NCI-H524 treated with DMSO at 0.1 percent for 48 hours (cell line): ENCODE results near the gene PCDHAC1.

Source experiments
- DNase-seq: peaks from one replicate; lab custom pipeline; 2025; lab: John Stamatoyannopoulos, UW

Gene PCDHAC1

DNA sequence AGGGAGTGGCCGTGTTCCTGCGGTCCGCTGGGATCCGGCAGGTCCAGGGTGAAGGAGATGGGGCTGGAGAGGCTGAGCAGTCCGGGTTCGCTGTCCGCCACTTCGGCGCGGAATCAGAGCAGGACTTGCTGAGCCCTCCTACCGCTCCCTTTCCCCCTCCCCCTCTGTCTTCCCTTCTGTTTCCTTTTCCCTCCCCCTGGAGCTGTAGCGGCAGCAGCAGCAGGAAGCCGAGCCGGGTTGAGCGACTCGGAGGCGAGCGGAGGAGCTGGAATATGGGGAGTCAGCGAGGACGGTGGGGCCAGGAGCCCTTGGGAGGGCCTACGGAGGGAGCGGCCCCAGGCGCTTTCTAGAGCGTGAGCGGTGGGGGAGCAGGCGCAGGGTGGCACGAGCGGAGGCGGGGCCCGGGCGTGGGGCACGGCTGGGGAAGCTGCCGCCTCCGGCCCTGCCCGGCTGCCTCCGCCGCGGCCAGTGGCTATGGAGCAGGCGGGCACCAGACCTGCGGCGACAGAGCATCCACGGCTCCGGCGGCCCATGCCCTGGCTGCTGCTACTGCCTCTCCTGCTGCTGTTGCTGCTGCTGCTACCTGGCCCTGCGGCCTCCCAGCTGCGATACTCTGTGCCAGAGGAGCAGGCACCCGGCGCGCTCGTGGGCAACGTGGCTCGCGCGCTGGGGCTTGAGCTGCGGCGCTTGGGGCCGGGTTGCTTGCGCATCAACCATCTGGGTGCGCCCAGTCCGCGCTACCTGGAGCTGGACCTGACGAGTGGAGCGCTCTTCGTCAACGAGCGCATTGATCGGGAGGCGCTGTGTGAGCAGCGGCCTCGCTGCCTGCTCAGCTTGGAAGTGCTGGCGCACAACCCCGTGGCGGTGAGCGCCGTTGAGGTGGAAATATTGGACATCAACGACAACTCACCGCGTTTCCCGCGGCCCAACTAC, 40.5 kb downstream of the PCDHAC1 start, which contains the start of gene PCDHAC2:
TSS of gene PCDHAC2 (plus strand) at position 184 of the 933 bp plus-strand sequence. CDS start at position 475, 291 bp downstream.
- DNase-seq: peak; percentile 66

DNA sequence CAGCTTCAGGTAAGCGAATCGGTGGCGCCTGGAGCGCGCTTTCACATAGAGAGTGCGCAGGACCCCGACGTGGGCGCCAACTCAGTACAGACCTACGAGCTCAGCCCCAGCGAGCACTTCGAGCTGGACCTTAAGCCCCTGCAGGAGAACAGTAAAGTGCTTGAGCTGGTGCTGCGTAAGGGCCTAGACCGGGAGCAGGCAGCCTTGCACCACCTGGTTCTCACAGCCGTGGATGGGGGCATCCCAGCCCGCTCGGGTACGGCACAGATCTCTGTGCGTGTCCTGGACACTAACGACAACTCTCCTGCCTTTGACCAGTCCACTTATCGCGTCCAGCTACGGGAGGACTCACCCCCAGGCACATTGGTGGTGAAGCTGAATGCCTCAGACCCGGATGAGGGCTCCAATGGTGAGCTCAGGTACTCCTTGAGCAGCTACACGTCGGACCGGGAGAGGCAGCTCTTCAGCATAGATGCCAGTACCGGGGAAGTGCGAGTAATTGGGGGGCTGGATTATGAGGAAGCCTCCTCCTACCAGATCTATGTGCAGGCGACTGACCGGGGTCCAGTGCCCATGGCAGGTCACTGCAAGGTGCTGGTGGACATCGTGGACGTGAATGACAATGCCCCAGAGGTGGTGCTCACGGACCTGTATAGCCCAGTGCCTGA, 41.3 kb downstream of the PCDHAC1 start:
- no peak for DNase-seq

DNA sequence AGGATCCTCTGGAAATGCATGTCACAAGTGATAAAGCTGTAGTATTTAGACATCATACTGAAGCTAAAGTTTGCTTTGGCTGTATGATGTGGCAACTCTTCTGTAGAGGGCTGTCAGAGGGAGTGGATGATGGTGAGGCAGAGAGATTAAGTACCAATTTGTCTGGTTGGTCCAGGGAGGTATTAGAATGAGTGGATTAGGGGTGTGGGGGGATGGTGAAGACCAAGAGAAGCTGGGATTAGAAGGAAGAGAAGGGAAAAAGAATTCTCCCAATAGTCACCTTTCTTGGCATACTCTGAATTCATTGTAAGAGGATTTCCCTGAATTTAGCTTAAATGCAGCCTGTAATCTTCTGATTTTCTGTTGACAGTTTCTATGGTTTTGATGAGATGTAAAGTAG, 43.8 kb downstream of the PCDHAC1 start:
- no peak for DNase-seq

DNA sequence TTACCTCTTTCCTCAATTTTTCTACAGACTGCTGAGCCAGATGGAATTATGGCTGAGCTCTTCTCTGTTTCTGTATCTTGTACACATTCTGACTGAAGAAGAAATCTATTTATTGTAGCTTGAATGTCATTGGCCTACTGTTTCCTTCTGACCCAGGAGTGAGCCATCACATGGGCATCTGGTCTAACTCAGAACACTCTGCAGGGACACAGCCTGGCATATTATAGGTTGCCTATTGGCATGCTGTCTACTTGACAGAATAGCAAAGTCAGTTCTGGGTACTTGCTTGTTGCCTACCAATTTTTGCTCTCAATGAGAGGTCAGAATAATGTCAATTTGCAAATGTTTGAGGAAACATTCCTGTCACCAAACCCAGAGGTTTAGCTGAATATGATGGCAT, 47.5 kb downstream of the PCDHAC1 start:
- DNase-seq: no peak

DNA sequence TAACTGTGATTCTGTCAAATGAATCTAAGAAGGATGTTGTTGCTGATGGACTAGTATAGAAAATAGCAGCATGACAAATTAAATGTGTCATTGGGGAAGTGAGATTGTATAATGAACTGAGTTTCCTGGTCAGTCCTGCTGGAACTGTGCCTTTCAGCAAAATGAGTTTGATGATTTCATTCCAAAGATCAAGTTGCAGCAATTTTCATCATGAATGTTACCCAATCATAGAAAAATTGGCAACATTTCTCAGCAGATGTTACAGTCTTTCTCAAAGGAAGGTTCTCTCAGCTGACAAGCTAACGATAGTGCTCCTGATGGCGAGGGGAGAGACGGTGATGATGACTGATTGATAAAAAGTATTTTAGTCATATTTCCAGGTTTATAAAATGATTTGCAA, 50.9 kb downstream of the PCDHAC1 start:
- DNase-seq: no peak

DNA sequence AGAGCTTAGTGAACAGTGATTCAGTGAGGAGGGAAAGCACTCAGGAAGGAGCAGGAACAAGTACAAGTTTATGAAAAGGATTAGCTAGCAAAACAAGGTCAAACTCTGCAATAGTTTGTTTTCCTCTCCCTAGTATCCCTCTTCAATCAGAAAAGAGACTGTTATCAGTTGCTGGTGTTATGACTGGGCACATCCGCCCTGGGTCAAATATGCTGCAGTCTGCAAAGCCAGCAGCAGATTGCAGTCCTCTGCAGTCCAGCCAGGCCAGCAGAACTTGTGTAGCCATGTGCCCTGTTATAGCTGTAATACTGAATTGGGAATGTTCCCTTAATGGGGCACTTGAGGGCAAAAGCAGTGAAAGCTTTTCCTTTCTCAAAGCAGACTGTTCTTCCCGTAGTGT, 52.2 kb downstream of the PCDHAC1 start:
- no peak for DNase-seq

DNA sequence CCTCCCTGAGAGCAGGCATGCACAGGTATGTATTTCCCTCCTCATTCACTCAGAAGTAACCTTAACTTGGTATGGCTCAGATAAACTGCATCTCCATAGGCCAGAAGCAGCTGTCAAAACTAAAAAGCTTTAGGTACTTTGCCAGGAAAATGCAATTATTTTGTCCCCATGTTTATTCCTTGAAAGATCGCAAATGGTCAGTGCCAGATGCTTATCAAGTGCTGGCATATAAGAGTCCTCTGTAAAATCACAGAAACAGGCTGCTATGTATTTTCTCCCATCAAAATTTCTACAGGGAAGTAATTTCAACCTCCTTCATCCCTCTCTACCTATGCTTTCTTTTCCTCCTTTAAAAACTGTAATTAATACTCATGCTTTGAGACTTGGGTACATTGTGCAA, 52.9 kb downstream of the PCDHAC1 start:
- no peak for DNase-seq
